ENCODE results near the gene ADD2.

The ADD2 gene

GRCh38 chr2:70719231-70719630 is 48.8 kb downstream of the ADD2 start:
- DNase-seq, result no peak

- no peak for DNase-seq
These were observed 49.3 kb downstream of the ADD2 start for GRCh38 chr2:70718736-70719135.

- DNase-seq, result no peak
These were observed 49.8 kb downstream of the ADD2 start for GRCh38 chr2:70718241-70718640.

- no peak for DNase-seq
These were observed 50.5 kb downstream of the ADD2 start for GRCh38 chr2:70717431-70718038.

- no peak for DNase-seq
These were observed 51.0 kb downstream of the ADD2 start for GRCh38 chr2:70716951-70717350.

GRCh38 chr2:70716131-70716743 is 51.8 kb downstream of the ADD2 start:
- DNase-seq, result no peak

GRCh38 chr2:70715071-70715985 is 52.7 kb downstream of the ADD2 start:
- no peak for DNase-seq

- DNase-seq, result no peak
These were observed 53.7 kb downstream of the ADD2 start for GRCh38 chr2:70714141-70714905.

GRCh38 chr2:70712916-70713315 is 55.1 kb downstream of the ADD2 start:
- DNase-seq, result no peak

GRCh38 chr2:70711191-70711590 is 56.8 kb downstream of the ADD2 start:
- no peak for DNase-seq

- DNase-seq, result no peak
These were observed 57.8 kb downstream of the ADD2 start for GRCh38 chr2:70710038-70710690.

GRCh38 chr2:70709275-70710037 is 58.5 kb downstream of the ADD2 start:
- DNase-seq, result peak; percentile 82

GRCh38 chr2:70708376-70709199 is 59.4 kb downstream of the ADD2 start:
- peak; percentile 73 for DNase-seq

GRCh38 chr2:70707706-70708105 is 60.3 kb downstream of the ADD2 start:
- DNase-seq, result no peak

GRCh38 chr2:70706026-70706795 is 61.8 kb downstream of the ADD2 start:
- DNase-seq, result no peak

GRCh38 chr2:70705160-70705850 is 62.7 kb downstream of the ADD2 start:
- no peak for DNase-seq

GRCh38 chr2:70703900-70704549 is 64.0 kb downstream of the ADD2 start:
- peak; percentile 87 for DNase-seq

GRCh38 chr2:70702711-70703395 is 65.1 kb downstream of the ADD2 start:
- no peak for DNase-seq
